H9 (cell line): Measurements from ENCODE around the gene FNIP1. TPM values are rescaled to one million over a fixed set of nuclear protein-coding genes. Genes with fewer than 3 reads are reported as not detected.

ENCODE experiments used
- DNase-seq: peaks from one replicate; pipeline ENCODE4 v3.0.0-alpha.2; 2017
- H2AFZ ChIP-seq: one replicate; pipeline ENCODE4 v1.6.1; 2013; ENCODE audit warnings: mild to moderate bottlenecking, low read length, control low read depth, moderate library complexity
- H2AK5ac ChIP-seq: 2 replicates; pipeline ENCODE4 v1.6.1; 2013; ENCODE audit warnings: low read length, control low read depth, mixed read lengths; ENCODE audit not compliant: insufficient read length
- H2BK120ac ChIP-seq: one replicate; pipeline ENCODE4 v1.6.1; 2013; ENCODE audit warnings: low read depth, mild to moderate bottlenecking, low read length, control low read depth, inconsistent platforms; ENCODE audit not compliant: poor library complexity, severe bottlenecking
- H2BK12ac ChIP-seq: 2 replicates; pipeline ENCODE4 v1.6.1; 2013; ENCODE audit warnings: low read length, control low read depth, mixed read lengths, low read depth; ENCODE audit not compliant: insufficient read length
- H2BK15ac ChIP-seq: 2 replicates; pipeline ENCODE4 v1.6.1; 2013; ENCODE audit warnings: low read depth, low read length, control low read depth
- H2BK20ac ChIP-seq: one replicate; pipeline ENCODE4 v1.6.1; 2013; ENCODE audit warnings: low read depth, mild to moderate bottlenecking, low read length, control low read depth, inconsistent platforms; ENCODE audit not compliant: poor library complexity, severe bottlenecking
- H2BK5ac ChIP-seq: 2 replicates; pipeline ENCODE4 v1.6.1; 2013; ENCODE audit warnings: low read length, control low read depth, mixed read lengths; ENCODE audit not compliant: insufficient read length
- H3K14ac ChIP-seq: 2 replicates; pipeline ENCODE4 v1.6.1; 2013; ENCODE audit warnings: low read length, control low read depth; ENCODE audit not compliant: insufficient read depth
- H3K18ac ChIP-seq: 2 replicates; pipeline ENCODE4 v1.6.1; 2013; ENCODE audit warnings: low read depth, mild to moderate bottlenecking, mixed read lengths, low read length, control low read depth; ENCODE audit not compliant: insufficient read length
- H3K23ac ChIP-seq: 2 replicates; pipeline ENCODE4 v1.6.1; 2013; ENCODE audit warnings: low read length, control low read depth, mixed read lengths, low read depth; ENCODE audit not compliant: insufficient read length
- H3K23me2 ChIP-seq: 2 replicates; pipeline ENCODE4 v1.6.1; 2013; ENCODE audit warnings: low read depth, mild to moderate bottlenecking, mixed read lengths, low read length, control low read depth; ENCODE audit not compliant: insufficient read length, poor library complexity, severe bottlenecking
- H3K27ac ChIP-seq: 2 replicates; pipeline ENCODE4 v1.5.1; 2013; ENCODE audit warnings: low read length, control low read depth, mixed read lengths, low read depth; ENCODE audit not compliant: insufficient read length
- H3K27me3 ChIP-seq: 2 replicates; pipeline ENCODE4 v1.6.1; 2013; ENCODE audit warnings: low read length, control low read depth, inconsistent platforms; ENCODE audit not compliant: insufficient read depth
- H3K4ac ChIP-seq: 2 replicates; pipeline ENCODE4 v1.6.1; 2013; ENCODE audit warnings: low read depth, mild to moderate bottlenecking, control low read depth, inconsistent platforms, low read length, moderate library complexity
- H3K4me1 ChIP-seq: 2 replicates; pipeline ENCODE4 v1.6.1; 2013; ENCODE audit warnings: low read length, control low read depth, inconsistent platforms; ENCODE audit not compliant: insufficient read depth
- H3K4me2 ChIP-seq: 2 replicates; pipeline ENCODE4 v1.6.1; 2013; ENCODE audit warnings: low read length, control low read depth, mixed read lengths; ENCODE audit not compliant: insufficient read length, insufficient read depth
- H3K56ac ChIP-seq: 2 replicates; pipeline ENCODE4 v1.6.1; 2013; ENCODE audit warnings: low read depth, mild to moderate bottlenecking, mixed read lengths, low read length, control low read depth; ENCODE audit not compliant: insufficient read length
- H3K79me1 ChIP-seq: 2 replicates; pipeline ENCODE4 v1.6.1; 2013; ENCODE audit warnings: low read depth, mild to moderate bottlenecking, moderate library complexity, low read length, control low read depth, inconsistent platforms; ENCODE audit not compliant: insufficient read depth, poor library complexity, severe bottlenecking
- H3K79me2 ChIP-seq: 2 replicates; pipeline ENCODE4 v1.6.1; 2013; ENCODE audit warnings: low read length, control low read depth, inconsistent platforms; ENCODE audit not compliant: insufficient read depth
- H3K9ac ChIP-seq: 2 replicates; pipeline ENCODE4 v1.6.1; 2013; ENCODE audit warnings: low read length, control low read depth, mixed read lengths; ENCODE audit not compliant: insufficient read length; ENCODE audit errors: extremely low read depth
- H3K9me3 ChIP-seq: one replicate; pipeline ENCODE4 v1.6.1; 2013; ENCODE audit warnings: low read depth, low read length, inconsistent platforms; ENCODE audit not compliant: control insufficient read depth
- H3T11ph ChIP-seq: one replicate; pipeline ENCODE4 v1.6.1; 2013; ENCODE audit warnings: mild to moderate bottlenecking, low read length, control low read depth, inconsistent platforms
- H4K20me1 ChIP-seq: one replicate; pipeline ENCODE4 v1.6.1; 2013; ENCODE audit not compliant: control insufficient read depth, insufficient read length, insufficient read depth
- H4K5ac ChIP-seq: 2 replicates; pipeline ENCODE4 v1.6.1; 2013; ENCODE audit warnings: low read depth, mild to moderate bottlenecking, mixed read lengths, low read length, control low read depth; ENCODE audit not compliant: insufficient read length
- H4K8ac ChIP-seq: replicated peaks from 2 replicates; pipeline ENCODE4 v1.6.1; 2013; ENCODE audit warnings: low read length, control low read depth, mixed read lengths, low read depth; ENCODE audit not compliant: insufficient read length
- H4K91ac ChIP-seq: 2 replicates; pipeline ENCODE4 v1.6.1; 2013; ENCODE audit warnings: low read depth, mild to moderate bottlenecking, moderate library complexity, mixed read lengths, low read length, control low read depth; ENCODE audit not compliant: insufficient read length
- H3K27ac Mint-ChIP-seq, 3 experiments: 2 replicates in 2 of 3; 3 replicates in 1 of 3; pipeline ENCODE4 v1.8.0; 2020 to 2021; ENCODE audit warnings: mixed read lengths in 3 of 3, mild to moderate bottlenecking in 1 of 3, moderate library complexity in 1 of 3
- H3K27me3 Mint-ChIP-seq: 2 replicates; pipeline ENCODE4 v1.8.0; 2021; ENCODE audit warnings: low read depth, mild to moderate bottlenecking, moderate library complexity, mixed read lengths
- H3K36me3 Mint-ChIP-seq, 3 experiments: 2 replicates in 2 of 3; 3 replicates in 1 of 3; pipeline ENCODE4 v1.8.0; 2020 to 2021; ENCODE audit warnings: low read depth in 3 of 3, mixed read lengths in 3 of 3; ENCODE audit not compliant: insufficient read depth in 1 of 3
- H3K4me1 Mint-ChIP-seq, 2 experiments: 2 replicates each; pipeline ENCODE4 v1.8.0; 2020; ENCODE audit warnings: mixed read lengths in 2 of 2
- H3K4me3 Mint-ChIP-seq, 2 experiments: 2 replicates in 1 of 2; 3 replicates in 1 of 2; pipeline ENCODE4 v1.8.0; 2020 to 2021; ENCODE audit warnings: mild to moderate bottlenecking in 2 of 2, mixed read lengths in 2 of 2, moderate library complexity in 1 of 2
- H3K9me3 Mint-ChIP-seq, 2 experiments: 2 replicates in 1 of 2; 3 replicates in 1 of 2; pipeline ENCODE4 v1.8.0; 2020; ENCODE audit warnings: mild to moderate bottlenecking in 2 of 2, mixed read lengths in 2 of 2, moderate library complexity in 1 of 2
- CTCF ChIP-seq: fragments of 200-600 bp; sonication (generic); conservative IDR thresholded peaks from 3 replicates; pipeline ENCODE4 v1.8.0; 2021; ENCODE audit warnings: antibody characterized with exemption, mild to moderate bottlenecking
- WGBS: extraction: QIAGEN DNeasy Blood & Tissue Kit; methylation state at CpG from one replicate; pipeline ENCODE4 v1.1.7; 2013; ENCODE audit warnings: missing lambda C conversion rate, low lambda C conversion rate, mixed read lengths; ENCODE audit not compliant: insufficient read length; ENCODE audit errors: extremely low coverage; 5-methylcytosine and 5-hydroxymethylcytosine counted together
- total RNA-seq: library from RNA; stranded (reverse); gene quantifications from 2 replicates; pipeline ENCODE4 v1.2.1, GENCODE V29; 2021

FNIP1 gene
- total RNA-seq, 1 experiment from 2014 or later = 13.4 TPM

- no peaks in the 10 kb centered on the region for H4K20me1 ChIP-seq
- H3K27ac Mint-ChIP-seq = peak overlapping the region in 1 of 3 experiments; percentile 14; a peak in 1 of 7 replicates
Observed at GRCh38 chr5:131794586-131794985, 2.2 kb downstream of the FNIP1 start.

More at GRCh38 chr5:131794586-131794985, 2.2 kb downstream of the FNIP1 start:
- Histone ChIP-seq H3K79me1 (peaks cover 11% of the 10 kb centered on the region), H3K79me2 (peaks cover 4% of the 10 kb centered on the region; the same call in 1 of the 2 replicates), H2BK15ac (no peak overlapping the region), H3K18ac (no peak overlapping the region), H4K8ac (no peak overlapping the region), H3K4ac (no peak overlapping the region), H3K4me1 (no peaks in the 10 kb centered on the region), H3K9me3 (no peaks in the 10 kb centered on the region), H3K27ac (no peak overlapping the region), H2AFZ (no peak overlapping the region), H3K23ac (no peak overlapping the region), H3T11ph (no peak overlapping the region), H3K9ac (no peak overlapping the region), H3K4me2 (no peak overlapping the region), H4K91ac (no peak overlapping the region), H3K14ac (no peak overlapping the region), H4K5ac (no peak overlapping the region), H2BK20ac (no peak overlapping the region), H2BK120ac (no peak overlapping the region), H2BK12ac (no peak overlapping the region), H3K27me3 (no peaks in the 10 kb centered on the region), H2AK5ac (no peak overlapping the region), H3K23me2 (peaks cover 6% of the 10 kb centered on the region), H3K56ac (no peak overlapping the region), H2BK5ac (no peak overlapping the region)
- TF ChIP-seq CTCF = no peak
- no CpG with 5 or more reads among the region's 4 CpGs for whole genome bisulfite sequencing
- DNase-seq = no peak
- Mint-ChIP-seq H3K27me3 (peaks cover 10% of the 10 kb centered on the region), H3K36me3 (peaks cover 0 to 4% (median 0%) of the 10 kb centered on the region in 3 experiments; a peak in 1 of 7 replicates), H3K4me3 (peak overlapping the region; percentile 30 to 31; a peak in 2 of 5 replicates), H3K9me3 (no peaks in the 10 kb centered on the region), H3K4me1 (peaks cover 14 to 18% of the 10 kb centered on the region in 2 experiments)
